ENCODE results near the gene RAG1. TPM values are rescaled to one million over a fixed set of nuclear protein-coding genes. Genes with fewer than 3 reads are reported as not detected.

The RAG1 gene
- total RNA-seq, 1 experiment from 2014 or later: 0.90 TPM

DNA sequence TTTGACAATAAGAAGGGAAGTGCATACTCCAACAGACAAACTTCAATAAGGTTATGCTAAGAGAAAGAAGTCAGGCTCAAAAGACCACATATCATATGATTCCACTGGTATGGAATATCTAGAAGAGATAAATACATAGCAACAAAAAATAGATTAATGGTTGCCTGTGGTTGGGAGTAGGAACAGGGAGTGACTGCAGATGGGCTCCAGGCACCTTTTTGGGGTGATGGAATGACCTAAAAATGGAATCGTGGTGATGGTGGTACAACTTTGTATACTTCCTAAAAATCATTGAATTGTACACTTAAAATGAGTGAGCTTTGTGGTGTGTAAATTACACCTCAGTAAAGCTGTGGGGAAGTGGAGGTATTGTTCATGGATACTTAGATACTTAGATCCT lies 59.2 kb downstream of the RAG1 start:
- Mint-ChIP-seq H3K9me3 (peaks cover 89% of the 10 kb centered on the region), H3K27me3 (ENCODE audit: low read depth) (peaks cover 17% of the 10 kb centered on the region), H3K4me1 (no peaks in the 10 kb centered on the region), H3K27ac (no peak overlapping the region), H3K36me3 (peaks cover 68% of the 10 kb centered on the region), H3K4me3 (no peak overlapping the region)
- ChIA-PET CTCF (no interaction called here), POLR2A (no interaction called here)
- ATAC-seq (no peak), DNase-seq (ENCODE audit: low spot score) (no peak)
- TF ChIP-seq ATF1 (CRISPR knock-in tag; IDR thresholded peaks at IDR 0.05) (no peak), MXD4 (CRISPR knock-in tag; IDR thresholded peaks at IDR 0.05; ENCODE audit: borderline replicate concordance) (no peak), ZNF219 (CRISPR knock-in tag; IDR thresholded peaks at IDR 0.05; ENCODE audit: borderline replicate concordance) (no peak), SMAD4 (CRISPR knock-in tag; IDR thresholded peaks at IDR 0.05) (no peak), SMAD3 (CRISPR knock-in tag; IDR thresholded peaks at IDR 0.05; ENCODE audit: borderline replicate concordance) (no peak), KAT7 (CRISPR knock-in tag; IDR thresholded peaks at IDR 0.05; ENCODE audit: borderline replicate concordance) (no peak), SOX15 (CRISPR knock-in tag; IDR thresholded peaks at IDR 0.05) (no peak), NFE2L1 (CRISPR knock-in tag; IDR thresholded peaks at IDR 0.05) (no peak), TP53 (CRISPR knock-in tag; IDR thresholded peaks at IDR 0.05) (no peak), NFATC4 (CRISPR knock-in tag; IDR thresholded peaks at IDR 0.05) (no peak), ZNF416 (CRISPR knock-in tag; IDR thresholded peaks at IDR 0.05) (no peak), FOXP1 (CRISPR knock-in tag; IDR thresholded peaks at IDR 0.05; ENCODE audit: borderline replicate concordance) (no peak)
- TF ChIP-seq, protein P1, sequence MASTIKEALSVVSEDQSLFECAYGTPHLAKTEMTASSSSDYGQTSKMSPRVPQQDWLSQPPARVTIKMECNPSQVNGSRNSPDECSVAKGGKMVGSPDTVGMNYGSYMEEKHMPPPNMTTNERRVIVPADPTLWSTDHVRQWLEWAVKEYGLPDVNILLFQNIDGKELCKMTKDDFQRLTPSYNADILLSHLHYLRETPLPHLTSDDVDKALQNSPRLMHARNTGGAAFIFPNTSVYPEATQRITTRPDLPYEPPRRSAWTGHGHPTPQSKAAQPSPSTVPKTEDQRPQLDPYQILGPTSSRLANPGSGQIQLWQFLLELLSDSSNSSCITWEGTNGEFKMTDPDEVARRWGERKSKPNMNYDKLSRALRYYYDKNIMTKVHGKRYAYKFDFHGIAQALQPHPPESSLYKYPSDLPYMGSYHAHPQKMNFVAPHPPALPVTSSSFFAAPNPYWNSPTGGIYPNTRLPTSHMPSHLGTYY (CRISPR knock-in tag; IDR thresholded peaks at IDR 0.05): no peak
- TF ChIP-seq, protein P2, sequence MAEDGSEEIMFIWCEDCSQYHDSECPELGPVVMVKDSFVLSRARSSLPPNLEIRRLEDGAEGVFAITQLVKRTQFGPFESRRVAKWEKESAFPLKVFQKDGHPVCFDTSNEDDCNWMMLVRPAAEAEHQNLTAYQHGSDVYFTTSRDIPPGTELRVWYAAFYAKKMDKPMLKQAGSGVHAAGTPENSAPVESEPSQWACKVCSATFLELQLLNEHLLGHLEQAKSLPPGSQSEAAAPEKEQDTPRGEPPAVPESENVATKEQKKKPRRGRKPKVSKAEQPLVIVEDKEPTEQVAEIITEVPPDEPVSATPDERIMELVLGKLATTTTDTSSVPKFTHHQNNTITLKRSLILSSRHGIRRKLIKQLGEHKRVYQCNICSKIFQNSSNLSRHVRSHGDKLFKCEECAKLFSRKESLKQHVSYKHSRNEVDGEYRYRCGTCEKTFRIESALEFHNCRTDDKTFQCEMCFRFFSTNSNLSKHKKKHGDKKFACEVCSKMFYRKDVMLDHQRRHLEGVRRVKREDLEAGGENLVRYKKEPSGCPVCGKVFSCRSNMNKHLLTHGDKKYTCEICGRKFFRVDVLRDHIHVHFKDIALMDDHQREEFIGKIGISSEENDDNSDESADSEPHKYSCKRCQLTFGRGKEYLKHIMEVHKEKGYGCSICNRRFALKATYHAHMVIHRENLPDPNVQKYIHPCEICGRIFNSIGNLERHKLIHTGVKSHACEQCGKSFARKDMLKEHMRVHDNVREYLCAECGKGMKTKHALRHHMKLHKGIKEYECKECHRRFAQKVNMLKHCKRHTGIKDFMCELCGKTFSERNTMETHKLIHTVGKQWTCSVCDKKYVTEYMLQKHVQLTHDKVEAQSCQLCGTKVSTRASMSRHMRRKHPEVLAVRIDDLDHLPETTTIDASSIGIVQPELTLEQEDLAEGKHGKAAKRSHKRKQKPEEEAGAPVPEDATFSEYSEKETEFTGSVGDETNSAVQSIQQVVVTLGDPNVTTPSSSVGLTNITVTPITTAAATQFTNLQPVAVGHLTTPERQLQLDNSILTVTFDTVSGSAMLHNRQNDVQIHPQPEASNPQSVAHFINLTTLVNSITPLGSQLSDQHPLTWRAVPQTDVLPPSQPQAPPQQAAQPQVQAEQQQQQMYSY (CRISPR knock-in tag; IDR thresholded peaks at IDR 0.05): no peak
- TF ChIP-seq, protein P3, sequence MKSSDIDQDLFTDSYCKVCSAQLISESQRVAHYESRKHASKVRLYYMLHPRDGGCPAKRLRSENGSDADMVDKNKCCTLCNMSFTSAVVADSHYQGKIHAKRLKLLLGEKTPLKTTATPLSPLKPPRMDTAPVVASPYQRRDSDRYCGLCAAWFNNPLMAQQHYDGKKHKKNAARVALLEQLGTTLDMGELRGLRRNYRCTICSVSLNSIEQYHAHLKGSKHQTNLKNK (CRISPR knock-in tag; IDR thresholded peaks at IDR 0.05): no peak
- TF ChIP-seq, protein P4, sequence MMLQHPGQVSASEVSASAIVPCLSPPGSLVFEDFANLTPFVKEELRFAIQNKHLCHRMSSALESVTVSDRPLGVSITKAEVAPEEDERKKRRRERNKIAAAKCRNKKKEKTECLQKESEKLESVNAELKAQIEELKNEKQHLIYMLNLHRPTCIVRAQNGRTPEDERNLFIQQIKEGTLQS (CRISPR knock-in tag; conservative IDR thresholded peaks at IDR 0.05): no peak
- TF ChIP-seq, protein P5, sequence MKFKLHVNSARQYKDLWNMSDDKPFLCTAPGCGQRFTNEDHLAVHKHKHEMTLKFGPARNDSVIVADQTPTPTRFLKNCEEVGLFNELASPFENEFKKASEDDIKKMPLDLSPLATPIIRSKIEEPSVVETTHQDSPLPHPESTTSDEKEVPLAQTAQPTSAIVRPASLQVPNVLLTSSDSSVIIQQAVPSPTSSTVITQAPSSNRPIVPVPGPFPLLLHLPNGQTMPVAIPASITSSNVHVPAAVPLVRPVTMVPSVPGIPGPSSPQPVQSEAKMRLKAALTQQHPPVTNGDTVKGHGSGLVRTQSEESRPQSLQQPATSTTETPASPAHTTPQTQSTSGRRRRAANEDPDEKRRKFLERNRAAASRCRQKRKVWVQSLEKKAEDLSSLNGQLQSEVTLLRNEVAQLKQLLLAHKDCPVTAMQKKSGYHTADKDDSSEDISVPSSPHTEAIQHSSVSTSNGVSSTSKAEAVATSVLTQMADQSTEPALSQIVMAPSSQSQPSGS (CRISPR knock-in tag; IDR thresholded peaks at IDR 0.05; ENCODE audit: borderline replicate concordance, low read depth): no peak
- TF ChIP-seq, protein P6, sequence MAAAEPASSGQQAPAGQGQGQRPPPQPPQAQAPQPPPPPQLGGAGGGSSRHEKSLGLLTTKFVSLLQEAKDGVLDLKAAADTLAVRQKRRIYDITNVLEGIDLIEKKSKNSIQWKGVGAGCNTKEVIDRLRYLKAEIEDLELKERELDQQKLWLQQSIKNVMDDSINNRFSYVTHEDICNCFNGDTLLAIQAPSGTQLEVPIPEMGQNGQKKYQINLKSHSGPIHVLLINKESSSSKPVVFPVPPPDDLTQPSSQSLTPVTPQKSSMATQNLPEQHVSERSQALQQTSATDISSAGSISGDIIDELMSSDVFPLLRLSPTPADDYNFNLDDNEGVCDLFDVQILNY (CRISPR knock-in tag; IDR thresholded peaks at IDR 0.05): no peak
- TF ChIP-seq, protein P7, sequence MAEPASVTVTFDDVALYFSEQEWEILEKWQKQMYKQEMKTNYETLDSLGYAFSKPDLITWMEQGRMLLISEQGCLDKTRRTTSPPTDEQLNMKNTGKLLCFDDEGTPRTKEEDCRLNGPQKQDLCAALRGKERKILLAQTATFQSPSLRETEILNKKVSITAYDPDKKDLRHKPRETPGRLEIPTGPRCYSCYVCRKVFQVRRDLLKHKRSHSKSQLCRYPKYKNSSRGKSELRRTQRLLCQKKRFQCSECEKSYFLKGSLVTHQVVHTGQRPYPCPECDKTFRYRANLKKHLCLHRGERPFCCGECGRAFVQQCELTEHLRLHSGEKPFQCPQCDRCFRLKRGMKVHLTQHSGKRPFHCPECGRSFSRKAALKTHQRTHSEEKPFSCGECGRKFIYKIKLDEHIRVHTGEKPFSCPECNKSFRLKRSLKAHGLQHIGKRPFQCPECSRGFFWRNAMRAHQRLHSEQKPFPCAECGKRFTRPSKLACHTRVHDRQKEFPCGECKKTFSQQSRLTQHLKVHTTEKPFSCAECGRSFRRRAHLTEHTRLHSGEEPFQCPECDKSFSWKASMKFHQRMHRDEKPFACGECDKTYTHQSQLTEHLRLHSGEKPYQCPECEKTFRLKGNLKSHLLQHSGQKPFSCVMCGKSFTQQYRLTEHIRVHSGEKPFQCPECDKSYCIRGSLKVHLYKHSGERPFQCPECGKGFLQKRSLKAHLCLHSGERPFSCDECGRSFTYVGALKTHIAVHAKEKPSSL (CRISPR knock-in tag; conservative IDR thresholded peaks at IDR 0.05): no peak
